CD14-positive monocyte (primary cell): Measurements from ENCODE around the gene PSRC1. TPM values are rescaled to one million over a fixed set of nuclear protein-coding genes. Genes with fewer than 3 reads are reported as not detected.

Experiments used
- DNase-seq, 3 donors: peaks; one replicate each; pipeline ENCODE4 v3.0.0-alpha.2; 2011 to 2022
- H2AFZ ChIP-seq: 2 replicates; pipeline ENCODE4 v1.6.0; 2012; ENCODE audit warnings: mild to moderate bottlenecking, low read depth, low read length, inconsistent platforms; ENCODE audit not compliant: insufficient read depth, poor library complexity, severe bottlenecking
- H3K27ac ChIP-seq, 2 donors: 1 replicate in 1 of 2; 2 replicates in 1 of 2; pipeline ENCODE4 v1.5.1; 2012 to 2013; ENCODE audit warnings: low read length in 2 of 2, control low read depth in 1 of 2, inconsistent platforms in 1 of 2, low read depth in 1 of 2, mild to moderate bottlenecking in 1 of 2
- H3K27me3 ChIP-seq, 2 donors: one replicate each; pipeline versions ENCODE4 v1.6.0 to v1.6.1; 2011 to 2013; ENCODE audit warnings: low read length in 2 of 2; ENCODE audit not compliant: control insufficient read depth in 2 of 2, insufficient read depth in 2 of 2
- H3K36me3 ChIP-seq, 2 donors: replicated peaks in 1 of 2; 1 replicate in 1 of 2; 2 replicates in 1 of 2; pipeline versions ENCODE4 v1.5.1 to v1.6.1; 2012 to 2013; ENCODE audit warnings: low read length in 2 of 2, control low read depth in 1 of 2, inconsistent platforms in 1 of 2, mild to moderate bottlenecking in 1 of 2; ENCODE audit not compliant: insufficient read depth in 2 of 2, control insufficient read depth in 1 of 2
- H3K4me1 ChIP-seq, 2 donors: 1 replicate in 1 of 2; 2 replicates in 1 of 2; pipeline versions ENCODE4 v1.5.1 to v1.6.1; 2012 to 2013; ENCODE audit warnings: low read length in 2 of 2, control low read depth in 1 of 2, inconsistent platforms in 1 of 2, mild to moderate bottlenecking in 1 of 2, moderate library complexity in 1 of 2; ENCODE audit not compliant: insufficient read depth in 2 of 2, control insufficient read depth in 1 of 2
- H3K4me2 ChIP-seq: replicated peaks from 2 replicates; pipeline ENCODE3; 2012; ENCODE audit warnings: low read length, moderate library complexity, mild to moderate bottlenecking; ENCODE audit not compliant: poor library complexity, severe bottlenecking; ENCODE audit errors: extremely low read depth
- H3K4me3 ChIP-seq, 3 experiments: fragments of 200-600 bp in 1 of 3; sonication (generic) in 1 of 3; replicated peaks in 1 of 3; 1 replicate in 2 of 3; 2 replicates in 1 of 3; pipeline ENCODE4 v1.5.1; 2011 to 2013; ENCODE audit warnings: low read length in 3 of 3, mild to moderate bottlenecking in 3 of 3, control low read depth in 2 of 3, low read depth in 2 of 3, inconsistent platforms in 1 of 3, moderate library complexity in 1 of 3
- H3K79me2 ChIP-seq: 2 replicates; pipeline ENCODE4 v1.6.0; 2012; ENCODE audit warnings: mild to moderate bottlenecking, control low read depth, inconsistent platforms, low read length, moderate library complexity; ENCODE audit not compliant: insufficient read depth
- H3K9ac ChIP-seq: 2 replicates; pipeline ENCODE4 v1.6.0; 2017; ENCODE audit warnings: low read length, mild to moderate bottlenecking; ENCODE audit not compliant: insufficient read depth, poor library complexity, severe bottlenecking
- H3K9me3 ChIP-seq, 2 donors: replicated peaks in 1 of 2; 1 replicate in 1 of 2; 2 replicates in 1 of 2; pipeline versions ENCODE4 v1.5.1 to v1.6.1; 2012 to 2013; ENCODE audit warnings: low read length in 2 of 2, control low read depth in 1 of 2; ENCODE audit not compliant: control insufficient read depth in 1 of 2, insufficient read depth in 1 of 2
- H4K20me1 ChIP-seq: 2 replicates; pipeline ENCODE4 v1.6.0; 2012; ENCODE audit warnings: mild to moderate bottlenecking, low read length, control low read depth, moderate library complexity; ENCODE audit not compliant: insufficient read depth
- H3K27ac Mint-ChIP-seq, 7 donors: one replicate each; pipeline ENCODE4 v1.8.0; 2020; ENCODE audit warnings: mild to moderate bottlenecking in 7 of 7, mixed read lengths in 7 of 7, moderate library complexity in 6 of 7, inconsistent platforms in 2 of 7
- H3K27me3 Mint-ChIP-seq, 3 donors: one replicate each; pipeline ENCODE4 v1.8.0; 2021 to 2022; ENCODE audit warnings: low read depth in 3 of 3, mild to moderate bottlenecking in 3 of 3, mixed read lengths in 3 of 3, moderate library complexity in 3 of 3, inconsistent platforms in 1 of 3
- H3K36me3 Mint-ChIP-seq, 2 donors: one replicate each; pipeline ENCODE4 v1.8.0; 2020; ENCODE audit warnings: mixed read lengths in 2 of 2, inconsistent platforms in 1 of 2, mild to moderate bottlenecking in 1 of 2
- H3K4me1 Mint-ChIP-seq: one replicate; pipeline ENCODE4 v1.8.0; 2020; ENCODE audit warnings: mild to moderate bottlenecking, mixed read lengths
- H3K4me3 Mint-ChIP-seq, 2 donors: one replicate each; pipeline ENCODE4 v1.8.0; 2020; ENCODE audit warnings: mild to moderate bottlenecking in 2 of 2, mixed read lengths in 2 of 2, moderate library complexity in 1 of 2
- H3K9me3 Mint-ChIP-seq, 7 donors: one replicate each; pipeline ENCODE4 v1.8.0; 2020 to 2022; ENCODE audit warnings: mixed read lengths in 7 of 7, mild to moderate bottlenecking in 6 of 7, moderate library complexity in 6 of 7, inconsistent platforms in 2 of 7
- CTCF ChIP-seq: fragments of 200-600 bp; IDR thresholded peaks from one replicate; pipeline ENCODE4 v1.8.0; 2022; ENCODE audit warnings: antibody characterized with exemption, mild to moderate bottlenecking
- WGBS: methylation state at CpG from one replicate; pipeline ENCODE4 v1.1.5; 2013; ENCODE audit warnings: missing lambda C conversion rate; ENCODE audit not compliant: insufficient coverage; 5-methylcytosine and 5-hydroxymethylcytosine counted together
- intact Hi-C, 2 donors: fragments of 100-400 bp; cut with micrococcal nuclease; formaldehyde crosslinking; loops; one replicate each; pipeline versions ENCODE4 v1.15.0 to v1.15.1; 2023
- polyA plus RNA-seq, 3 donors: library from polyadenylated mRNA; depleted of rRNA in 1 of 3; unstranded in 2 of 3; stranded (reverse) in 1 of 3; fragments of 300-500 nt in 2 of 3; fragments of >200 nt in 1 of 3; fragmentation: Illumina TruSeq in 2 of 3; gene quantifications; 1 replicate in 2 of 3; 2 replicates in 1 of 3; pipeline ENCODE4 v1.2.3, GENCODE V29; 2012 to 2021

Gene PSRC1
- polyA plus RNA-seq, 3 donors, result 5.8 to 25.5 (median 7.1) TPM

GRCh38 chr1:109253803-109254620, 28.9 kb downstream of the PSRC1 start:
- Histone ChIP-seq H3K4me1 (peaks cover 7 to 11% of the 10 kb centered on the region in 2 donors), H3K4me3 (no peak overlapping the region), H3K27me3 (peaks cover 4 to 25% of the 10 kb centered on the region in 2 donors), H2AFZ (no peak overlapping the region), H3K27ac (no peak overlapping the region), H3K36me3 (no peaks in the 10 kb centered on the region), H3K9me3 (no peaks in the 10 kb centered on the region), H4K20me1 (no peaks in the 10 kb centered on the region), H3K79me2 (no peaks in the 10 kb centered on the region), H3K4me2 (no peak overlapping the region), H3K9ac (peak overlapping the region; percentile 15)
- Mint-ChIP-seq H3K36me3 (no peaks in the 10 kb centered on the region), H3K27ac (no peak overlapping the region), H3K4me3 (no peak overlapping the region), H3K4me1 (peaks cover 7% of the 10 kb centered on the region), H3K9me3 (peaks cover 0 to 11% (median 0%) of the 10 kb centered on the region in 7 donors), H3K27me3 (peaks cover 19 to 45% (median 23%) of the 10 kb centered on the region in 3 donors)
- no peak for TF ChIP-seq CTCF
- 90% methylated on average over 8 of the region's 9 CpGs for WGBS
- intact Hi-C loops, result no loop called here
- no peak for DNase-seq

- Histone ChIP-seq H3K79me2 (no peaks in the 10 kb centered on the region), H3K36me3 (no peaks in the 10 kb centered on the region), H3K27me3 (peaks cover 4 to 32% of the 10 kb centered on the region in 2 donors), H4K20me1 (no peaks in the 10 kb centered on the region), H3K9me3 (no peaks in the 10 kb centered on the region), H3K4me2 (no peak overlapping the region), H3K9ac (no peak overlapping the region), H3K4me1 (peaks cover 8 to 13% of the 10 kb centered on the region in 2 donors), H3K27ac (no peak overlapping the region), H3K4me3 (no peak overlapping the region), H2AFZ (no peak overlapping the region)
- peaks cover 9% of the 10 kb centered on the region for H3K4me1 Mint-ChIP-seq
- 88% methylated on average over 26 of the region's 33 CpGs for WGBS
- no peak overlapping the region for H3K27ac Mint-ChIP-seq
- H3K36me3 Mint-ChIP-seq, result no peaks in the 10 kb centered on the region
- H3K4me3 Mint-ChIP-seq, result no peak overlapping the region
- DNase-seq, result no peak
- peaks cover 19 to 52% (median 26%) of the 10 kb centered on the region in 3 donors for H3K27me3 Mint-ChIP-seq
- peaks cover 0 to 11% (median 0%) of the 10 kb centered on the region in 7 donors for H3K9me3 Mint-ChIP-seq
- intact Hi-C loops, result no loop called here
- TF ChIP-seq CTCF, result no peak
Observed at GRCh38 chr1:109252893-109253802, 29.8 kb downstream of the PSRC1 start.
